NK-92 (cell line): Measurements from ENCODE around the gene SLC39A9.

Experiments
- DNase-seq: peaks from one replicate; lab custom pipeline; 2025; ENCODE audit not compliant: unreplicated experiment; lab: John Stamatoyannopoulos, UW

Gene SLC39A9

DNA sequence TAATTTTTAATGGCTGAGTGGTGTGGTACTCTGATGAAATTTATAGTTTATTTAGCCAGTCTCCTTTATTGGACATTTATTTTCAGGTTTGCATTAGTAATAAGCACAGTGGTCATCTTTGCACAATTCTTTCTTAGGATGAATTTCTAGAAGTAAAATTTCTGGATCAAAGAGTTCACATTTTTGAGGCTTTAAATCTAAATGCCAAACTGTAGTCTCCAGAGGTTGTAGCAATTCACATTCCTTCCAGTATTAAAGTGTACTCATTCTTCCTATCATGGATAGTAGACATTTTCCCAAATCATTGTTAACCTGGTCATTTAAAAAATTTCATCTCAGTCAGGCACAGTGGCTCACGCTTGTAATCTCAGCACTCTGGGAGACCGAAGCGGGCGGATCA, 24.8 kb downstream of the SLC39A9 start:
- DNase-seq: no peak

DNA sequence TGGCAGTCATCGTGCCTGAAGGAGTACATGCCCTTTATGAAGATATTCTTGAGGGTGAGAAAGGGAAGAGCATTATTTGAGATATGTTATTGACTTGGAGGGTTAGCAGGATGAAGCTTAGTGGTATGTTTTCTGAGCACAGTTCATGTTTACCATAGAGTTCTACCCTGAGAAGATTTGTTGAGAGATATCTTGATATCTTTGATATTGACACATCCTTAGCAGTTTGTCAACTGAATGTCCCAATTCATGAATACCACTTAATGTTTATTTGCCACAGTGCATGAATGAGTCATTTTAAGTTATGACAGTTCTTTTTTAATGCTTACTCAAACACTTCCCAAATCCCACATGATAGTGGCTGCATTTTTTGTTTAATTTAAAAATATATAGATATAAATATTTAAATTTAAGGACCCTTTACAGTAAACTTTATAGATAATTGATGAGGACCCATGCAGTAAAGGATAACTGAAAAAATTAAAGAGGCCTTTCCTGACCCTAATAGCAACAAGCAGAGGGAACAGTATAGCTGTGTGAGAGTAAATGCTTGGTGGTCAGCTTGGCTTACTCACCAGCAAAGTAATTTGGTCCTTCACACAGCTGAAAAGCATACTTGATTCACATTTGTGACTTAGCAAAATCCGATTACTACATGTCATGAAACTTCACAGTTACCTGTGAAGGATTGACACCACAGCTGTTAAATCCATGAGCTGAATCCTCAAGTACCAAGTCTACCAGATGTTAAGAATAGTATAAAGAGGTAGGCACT, 25.8 kb downstream of the SLC39A9 start:
- no peak for DNase-seq

DNA sequence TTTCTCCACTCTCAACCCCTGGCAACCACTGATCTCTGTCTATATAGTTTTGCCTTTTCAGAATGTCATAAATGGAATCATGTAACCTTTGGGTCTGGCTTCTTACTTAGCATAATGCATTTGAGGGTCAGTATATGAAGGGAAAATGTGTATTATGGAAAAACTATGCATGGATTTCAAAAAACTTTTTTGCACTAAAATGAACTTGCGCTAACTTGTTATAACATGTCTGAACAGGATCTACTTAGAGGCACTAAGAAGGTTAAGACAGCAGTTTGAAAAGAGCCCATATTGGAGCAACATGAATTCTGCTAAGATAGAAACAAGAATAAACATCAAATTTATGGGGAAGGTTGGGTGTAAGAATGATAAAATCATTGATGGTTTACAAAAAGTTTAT, 29.1 kb downstream of the SLC39A9 start:
- DNase-seq: no peak

DNA sequence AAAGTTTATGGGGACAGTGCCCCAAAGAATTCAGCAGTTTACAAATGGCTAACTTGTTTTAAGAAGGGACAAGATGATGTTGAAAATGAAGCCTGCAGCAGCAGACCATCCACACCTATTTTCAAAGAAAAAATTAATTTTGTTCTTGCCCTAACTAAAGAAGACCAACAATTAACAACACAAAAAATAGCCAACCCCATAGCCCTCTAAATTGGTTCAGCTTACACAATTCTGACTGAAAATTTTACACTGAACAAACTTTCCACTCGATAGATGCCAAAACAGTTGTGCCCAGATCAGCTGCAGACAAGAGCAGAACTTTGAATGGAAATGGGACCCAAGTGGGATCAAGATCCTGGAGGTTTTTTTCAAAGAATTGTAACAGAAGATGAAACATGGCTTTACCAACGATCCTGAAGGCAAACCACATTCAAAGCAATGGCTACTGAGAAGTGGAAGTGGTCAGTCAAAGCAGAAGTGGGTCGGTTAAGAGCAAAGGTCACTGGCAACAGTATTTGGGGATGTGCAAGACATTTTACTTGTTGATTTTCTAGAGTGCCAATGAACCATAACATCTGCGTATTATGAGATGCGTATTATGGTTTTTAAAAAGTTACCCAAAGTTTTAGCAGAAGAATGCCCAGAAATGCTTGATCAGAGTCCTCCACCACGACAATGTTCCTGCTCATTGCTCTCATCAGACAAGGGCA, 30.0 kb downstream of the SLC39A9 start:
- DNase-seq: no peak

DNA sequence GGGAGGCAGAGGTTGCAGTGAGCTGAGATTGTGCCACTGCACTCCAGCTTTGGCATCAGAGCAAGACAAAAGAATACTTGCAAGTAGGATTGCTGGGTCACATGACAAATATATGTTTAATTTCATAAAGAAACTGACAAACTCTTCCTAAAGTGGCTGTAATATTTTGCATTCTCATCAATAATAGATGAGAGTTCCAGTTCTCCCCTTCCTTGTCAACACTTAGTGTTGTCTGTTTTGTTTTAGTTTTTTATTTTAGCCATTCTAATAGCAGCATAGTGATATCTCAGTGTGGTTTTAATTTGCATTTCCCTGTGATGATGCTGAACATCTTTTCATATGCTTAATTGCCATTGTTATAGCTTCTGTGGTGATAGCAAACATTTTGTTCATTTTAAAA, 31.2 kb downstream of the SLC39A9 start:
- no peak for DNase-seq

DNA sequence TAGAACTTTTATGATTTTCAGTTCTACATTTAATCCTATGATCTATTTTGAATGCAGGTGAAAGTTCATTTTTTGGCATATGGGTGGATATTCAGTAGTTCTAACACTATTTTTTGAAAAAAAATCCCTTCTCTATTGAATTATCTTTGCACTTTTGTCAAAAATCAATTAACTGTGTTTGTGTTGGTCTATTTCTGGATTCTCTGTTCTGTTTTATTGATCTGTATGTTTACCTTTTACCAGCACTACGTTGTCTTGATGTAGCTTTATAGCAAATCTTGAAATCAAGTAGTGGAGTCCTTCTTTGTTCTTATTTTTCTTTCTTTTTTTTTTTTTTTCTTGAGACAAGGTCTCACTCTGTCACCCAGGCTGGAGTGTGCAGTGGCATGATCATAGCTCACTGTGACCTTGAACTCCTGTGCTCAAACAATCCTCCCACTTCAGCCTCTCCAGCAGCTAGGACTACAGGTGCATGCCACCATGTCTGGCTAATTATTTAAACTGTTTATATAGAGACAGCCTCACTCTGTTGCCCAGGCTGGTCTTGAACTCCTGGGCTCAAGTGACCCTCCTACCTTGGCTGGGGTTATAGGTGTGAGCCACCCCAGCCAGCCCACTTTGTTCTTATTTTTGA, 31.9 kb downstream of the SLC39A9 start:
- no peak for DNase-seq

DNA sequence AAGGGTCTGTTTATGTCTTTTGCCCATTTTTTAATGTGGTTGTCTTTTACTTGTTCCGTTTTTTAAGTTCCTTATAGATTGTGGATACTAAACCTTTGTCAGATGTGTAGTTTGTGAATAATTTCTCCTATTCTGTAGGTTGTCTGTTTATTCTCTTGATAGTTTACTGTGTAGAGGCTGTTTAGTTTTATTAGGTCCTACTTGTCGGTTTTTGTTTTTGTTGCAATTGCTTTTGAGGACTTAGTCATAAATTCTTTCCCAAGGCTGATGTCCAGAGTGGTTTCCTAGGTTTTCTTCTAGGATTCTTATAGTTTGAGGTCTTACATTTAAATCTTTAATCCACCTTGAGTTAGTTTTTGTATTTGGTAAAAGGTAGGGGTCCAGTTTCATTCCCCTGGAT, 33.9 kb downstream of the SLC39A9 start:
- DNase-seq: no peak

DNA sequence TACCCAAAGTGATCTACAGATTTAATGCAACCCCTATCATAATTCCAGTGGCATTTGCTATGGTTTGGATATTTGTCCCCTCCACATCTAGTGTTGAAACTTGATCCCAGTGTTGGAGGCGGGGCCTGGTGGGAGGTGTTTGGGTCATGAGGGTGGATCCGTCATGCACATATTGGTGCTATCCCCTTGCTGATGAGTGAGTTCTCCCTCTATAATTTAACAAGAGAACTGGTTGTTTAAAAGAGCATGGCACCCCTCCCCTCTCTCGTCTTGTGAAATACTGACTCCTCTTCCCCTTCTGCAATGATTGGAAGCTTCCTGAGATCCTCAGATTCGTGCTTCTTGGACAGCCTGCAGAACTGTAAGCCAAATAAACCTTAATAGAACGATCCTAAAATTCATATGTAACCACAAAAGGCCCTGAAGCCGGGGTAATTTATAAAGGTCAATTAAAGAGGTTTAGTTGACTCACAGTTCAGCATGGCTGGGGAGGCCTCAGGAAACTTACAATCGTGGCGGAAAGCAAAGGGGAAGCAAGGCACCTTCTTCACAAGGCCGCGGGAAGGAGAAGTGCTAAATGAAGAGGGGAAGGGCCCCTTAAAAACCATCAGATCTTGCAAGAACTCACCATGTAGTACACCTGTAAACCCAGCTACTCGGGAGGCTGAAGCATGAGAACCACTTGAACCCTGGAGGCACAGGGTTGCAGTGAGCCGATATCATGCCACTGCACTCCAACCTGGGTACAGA, 41.2 kb downstream of the SLC39A9 start:
- DNase-seq: no peak

DNA sequence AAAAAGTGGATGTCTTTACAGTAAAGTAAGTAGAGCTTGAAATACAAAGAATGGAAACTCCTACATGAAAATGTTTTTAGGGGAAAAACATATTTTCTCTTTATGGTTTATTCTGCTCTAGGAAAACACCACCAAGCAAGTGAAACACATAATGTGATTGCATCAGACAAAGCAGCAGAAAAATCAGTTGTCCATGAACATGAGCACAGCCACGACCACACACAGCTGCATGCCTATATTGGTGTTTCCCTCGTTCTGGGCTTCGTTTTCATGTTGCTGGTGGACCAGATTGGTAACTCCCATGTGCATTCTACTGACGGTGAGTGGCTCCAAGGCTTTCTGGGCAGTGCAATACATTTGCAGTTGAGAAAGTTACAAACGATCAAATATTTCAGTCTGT, 43.5 kb downstream of the SLC39A9 start:
- DNase-seq: no peak

DNA sequence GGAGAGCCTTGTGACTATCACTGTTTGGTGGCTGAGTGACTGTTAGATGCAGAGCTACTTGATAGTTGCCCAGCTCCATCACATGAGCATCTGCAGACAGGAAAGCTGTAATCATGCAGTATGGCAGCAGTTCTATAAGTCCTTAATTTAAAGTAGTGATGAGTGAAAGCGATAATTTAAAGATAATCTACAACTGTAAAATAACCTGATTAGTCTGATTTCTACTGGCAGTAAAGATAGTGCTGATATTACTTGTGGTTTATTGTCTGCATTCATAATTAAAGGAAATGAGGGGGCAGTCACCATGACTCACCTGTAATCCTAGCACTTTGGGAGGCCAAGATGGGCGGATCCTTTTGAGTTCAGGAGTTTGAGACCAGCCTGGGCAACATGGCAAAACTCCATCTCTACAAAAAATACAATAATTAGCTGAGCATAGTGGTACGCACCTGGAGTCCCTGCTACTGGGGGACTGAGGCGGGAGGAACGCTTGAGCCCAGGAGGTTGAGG, 44.9 kb downstream of the SLC39A9 start:
- no peak for DNase-seq

DNA sequence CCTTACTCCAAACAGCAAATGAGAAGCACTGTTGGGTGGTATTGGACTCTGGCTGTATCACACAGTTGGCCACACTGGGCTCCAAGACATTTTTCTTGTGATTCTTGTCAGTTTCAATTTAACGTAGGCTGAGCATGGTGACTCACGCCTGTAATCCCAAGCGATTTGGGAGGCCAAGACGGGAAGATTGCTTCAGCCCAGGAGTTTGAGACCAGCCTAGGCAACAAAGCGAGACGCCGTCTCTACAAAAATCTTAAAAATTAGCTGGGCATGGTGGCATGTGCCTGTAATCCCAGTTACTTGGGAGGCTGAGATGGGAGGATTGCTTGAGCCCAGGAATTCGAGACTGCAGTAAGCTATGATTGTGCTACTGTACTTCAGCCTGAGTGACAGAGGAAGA, 50.7 kb downstream of the SLC39A9 start:
- DNase-seq: no peak

DNA sequence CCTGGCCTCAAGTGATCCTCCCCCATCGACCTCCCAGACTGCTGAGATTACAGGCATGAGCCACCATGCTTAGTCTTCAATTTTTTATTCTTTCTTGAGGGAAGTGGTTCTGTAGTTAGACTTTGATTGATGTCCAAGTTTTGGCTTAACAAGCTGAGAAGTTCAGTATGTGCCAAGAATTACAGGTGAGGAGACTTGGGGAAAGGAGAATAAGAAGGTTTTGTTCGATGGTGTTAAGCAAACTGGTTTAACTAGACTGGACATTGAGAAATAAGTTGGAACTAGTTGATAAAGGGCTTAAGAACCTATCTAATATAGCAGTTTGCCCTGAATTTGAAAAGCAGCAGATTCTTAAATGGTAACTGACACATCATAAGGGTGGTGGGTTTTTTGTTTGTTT, 53.4 kb downstream of the SLC39A9 start:
- no peak for DNase-seq

DNA sequence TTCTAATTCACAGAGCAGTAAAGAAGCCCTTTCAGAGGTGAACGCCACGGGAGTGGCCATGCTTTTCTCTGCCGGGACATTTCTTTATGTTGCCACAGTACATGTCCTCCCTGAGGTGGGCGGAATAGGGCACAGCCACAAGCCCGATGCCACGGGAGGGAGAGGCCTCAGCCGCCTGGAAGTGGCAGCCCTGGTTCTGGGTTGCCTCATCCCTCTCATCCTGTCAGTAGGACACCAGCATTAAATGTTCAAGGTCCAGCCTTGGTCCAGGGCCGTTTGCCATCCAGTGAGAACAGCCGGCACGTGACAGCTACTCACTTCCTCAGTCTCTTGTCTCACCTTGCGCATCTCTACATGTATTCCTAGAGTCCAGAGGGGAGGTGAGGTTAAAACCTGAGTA, 59.9 kb downstream of the SLC39A9 start:
- no peak for DNase-seq

DNA sequence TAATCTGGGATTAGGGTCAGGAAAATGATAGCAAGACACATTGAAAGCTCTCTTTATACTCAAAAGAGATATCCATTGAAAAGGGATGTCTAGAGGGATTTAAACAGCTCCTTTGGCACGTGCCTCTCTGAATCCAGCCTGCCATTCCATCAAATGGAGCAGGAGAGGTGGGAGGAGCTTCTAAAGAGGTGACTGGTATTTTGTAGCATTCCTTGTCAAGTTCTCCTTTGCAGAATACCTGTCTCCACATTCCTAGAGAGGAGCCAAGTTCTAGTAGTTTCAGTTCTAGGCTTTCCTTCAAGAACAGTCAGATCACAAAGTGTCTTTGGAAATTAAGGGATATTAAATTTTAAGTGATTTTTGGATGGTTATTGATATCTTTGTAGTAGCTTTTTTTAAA, 60.6 kb downstream of the SLC39A9 start:
- DNase-seq: no peak

DNA sequence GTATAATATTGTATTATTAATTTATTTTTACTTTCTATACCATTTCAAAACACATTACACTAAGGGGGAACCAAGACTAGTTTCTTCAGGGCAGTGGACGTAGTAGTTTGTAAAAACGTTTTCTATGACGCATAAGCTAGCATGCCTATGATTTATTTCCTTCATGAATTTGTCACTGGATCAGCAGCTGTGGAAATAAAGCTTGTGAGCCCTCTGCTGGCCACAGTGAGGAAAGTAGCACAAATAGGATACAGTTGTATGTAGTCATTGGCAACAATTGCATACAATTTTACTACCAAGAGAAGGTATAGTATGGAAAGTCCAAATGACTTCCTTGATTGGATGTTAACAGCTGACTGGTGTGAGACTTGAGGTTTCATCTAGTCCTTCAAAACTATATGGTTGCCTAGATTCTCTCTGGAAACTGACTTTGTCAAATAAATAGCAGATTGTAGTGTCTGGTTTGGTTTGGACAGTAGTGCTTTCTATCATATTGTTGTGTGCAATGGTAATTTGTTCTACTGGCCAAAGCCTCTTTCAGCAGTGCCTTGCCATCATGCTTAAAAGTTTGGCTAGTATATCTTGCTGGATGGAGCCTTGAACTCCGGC, 61.7 kb downstream of the SLC39A9 start:
- no peak for DNase-seq

DNA sequence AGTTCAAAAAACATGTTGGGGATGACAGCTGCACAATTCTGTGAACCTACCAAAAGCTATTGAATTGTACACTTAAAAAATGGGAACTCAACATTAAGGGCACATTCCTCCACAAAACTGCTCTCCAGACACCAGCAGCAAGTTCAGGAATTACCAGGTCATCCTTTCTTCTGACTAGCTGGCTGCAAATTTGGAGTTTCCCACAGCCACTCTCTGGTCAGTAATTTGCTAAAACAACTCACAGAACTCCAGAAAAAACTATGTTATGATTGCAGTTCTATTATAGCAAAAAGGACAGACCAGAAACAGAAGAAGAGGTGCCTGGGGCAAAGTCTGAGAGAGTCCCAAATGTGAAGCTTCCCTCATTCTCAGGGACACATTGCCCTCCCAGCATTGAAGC, 65.9 kb downstream of the SLC39A9 start:
- no peak for DNase-seq

DNA sequence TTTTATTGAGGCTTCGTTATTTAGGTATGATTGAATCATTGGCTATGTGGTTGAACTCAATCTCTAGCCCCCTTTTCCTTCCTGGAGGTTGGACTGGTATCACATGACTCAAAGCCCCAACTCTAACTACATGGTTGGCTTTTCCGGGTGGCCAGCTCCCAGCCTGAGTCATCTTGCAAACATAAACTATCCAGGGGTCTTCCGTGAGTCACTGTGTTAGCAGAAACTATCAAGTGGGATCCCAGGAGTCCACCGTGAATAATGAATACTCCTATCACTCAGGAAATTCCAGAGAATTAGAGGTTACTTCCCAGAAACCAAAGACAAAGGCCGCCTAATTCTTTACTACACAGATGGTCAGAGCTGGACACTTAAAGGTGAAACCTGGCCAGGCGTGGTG, 66.3 kb downstream of the SLC39A9 start:
- DNase-seq: no peak

DNA sequence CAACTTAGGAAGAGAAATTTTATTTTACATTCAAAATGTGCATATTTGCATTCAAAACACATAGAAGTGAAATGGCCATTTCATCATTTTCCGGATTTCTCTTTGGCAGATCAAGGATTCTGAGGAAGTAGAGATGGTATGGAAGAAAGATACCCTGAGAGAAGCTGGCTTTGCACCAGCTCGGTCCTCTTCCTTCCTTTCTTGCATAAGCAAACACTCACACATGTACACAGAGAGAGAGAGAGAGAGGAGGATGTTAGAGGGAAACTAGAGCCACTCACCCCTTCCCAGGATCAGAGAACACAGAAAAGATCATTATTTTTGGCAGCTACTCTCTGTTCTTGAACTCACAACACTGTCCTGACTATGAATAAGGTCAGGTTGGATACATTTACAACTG, 70.5 kb downstream of the SLC39A9 start:
- no peak for DNase-seq

DNA sequence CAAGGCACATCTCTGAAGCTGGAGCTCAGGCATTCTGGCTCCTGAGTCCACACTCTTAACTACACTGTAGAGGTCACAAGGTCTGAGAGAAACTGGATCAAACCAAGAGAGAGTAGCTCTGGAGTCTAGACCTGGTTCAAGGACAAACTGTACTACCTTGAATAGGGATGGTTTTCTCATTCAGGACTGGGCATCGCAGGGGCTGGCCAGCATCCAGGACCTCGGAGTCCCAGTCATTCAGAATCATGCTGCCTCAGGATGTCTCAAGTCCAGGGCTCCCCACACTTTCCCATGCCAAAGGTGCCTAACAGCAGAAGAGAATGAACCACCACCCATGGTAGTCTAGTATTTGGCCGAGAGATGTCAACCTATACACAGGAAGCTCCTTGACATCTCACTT, 72.9 kb downstream of the SLC39A9 start:
- no peak for DNase-seq

DNA sequence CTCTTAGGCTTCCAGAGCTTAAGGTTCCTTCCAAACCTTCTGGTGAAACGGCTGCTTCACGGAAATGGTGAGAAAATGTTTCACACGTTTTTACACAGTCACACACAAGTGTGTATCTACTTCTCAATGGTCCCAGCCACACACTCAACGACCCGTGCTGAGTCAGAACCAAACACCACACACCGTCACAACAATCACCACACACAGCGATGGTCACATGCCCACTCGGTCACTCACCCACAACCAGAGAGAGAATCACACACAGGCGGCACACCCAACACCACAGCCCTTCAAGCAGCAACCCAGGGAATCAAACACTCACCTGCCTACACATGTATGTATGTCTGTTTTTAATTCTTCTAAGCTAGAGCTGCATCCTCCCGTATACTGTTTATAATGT, 73.4 kb downstream of the SLC39A9 start:
- DNase-seq: no peak

DNA sequence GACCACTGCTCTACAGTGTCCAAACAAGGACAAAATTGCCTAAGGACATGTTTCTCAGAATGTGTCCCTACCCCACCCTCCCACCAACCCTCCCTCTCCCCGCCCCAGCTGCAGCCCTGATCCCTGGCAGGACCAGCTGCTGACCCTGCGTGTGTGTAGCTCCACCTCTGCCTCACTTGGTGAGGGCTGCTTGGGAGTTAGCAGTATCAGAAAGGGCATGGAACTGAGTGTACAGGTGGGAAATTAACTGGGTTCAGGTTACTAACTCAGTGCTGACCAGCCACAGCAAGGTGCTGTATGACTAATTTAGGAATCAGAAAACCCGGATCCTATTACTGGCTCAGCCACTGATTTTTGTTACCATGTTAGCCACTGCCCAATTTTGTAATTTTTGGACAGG, 74.8 kb downstream of the SLC39A9 start:
- no peak for DNase-seq
